SK-N-SH (cell line): ENCODE data around the gene CARMIL3.

ENCODE experiments used
- CTCF ChIP-seq: fragments of 200-600 bp; sonication (generic); IDR thresholded peaks from 2 replicates; pipeline ENCODE4 v1.6.1; 2017; ENCODE audit warnings: antibody characterized with exemption, mild to moderate bottlenecking, moderate library complexity
- EP300 ChIP-seq, 2 experiments: IDR thresholded peaks; 2 replicates each; pipeline versions ENCODE4 v1.4.0 to v1.6.1; 2012; ENCODE audit warnings: borderline replicate concordance in 1 of 2, low read depth in 1 of 2, low read length in 1 of 2
- FOXM1 ChIP-seq: IDR thresholded peaks from 2 replicates; pipeline ENCODE4 v1.4.0; 2012; ENCODE audit warnings: low read depth, mild to moderate bottlenecking
- GABPA ChIP-seq: IDR thresholded peaks from 2 replicates; pipeline ENCODE4 v1.4.0; 2012; ENCODE audit warnings: low read depth, mild to moderate bottlenecking
- MEF2A ChIP-seq: IDR thresholded peaks from 2 replicates; pipeline ENCODE4 v1.4.0; 2012; ENCODE audit warnings: low read depth, borderline replicate concordance
- NRF1 ChIP-seq: IDR thresholded peaks from 2 replicates; pipeline ENCODE4 v1.6.1; 2012; ENCODE audit warnings: low read depth, mild to moderate bottlenecking, low read length
- POLR2AphosphoS5 ChIP-seq: IDR thresholded peaks from 2 replicates; pipeline ENCODE4 v1.6.1; 2012; ENCODE audit warnings: low read depth, low read length
- RCOR1 ChIP-seq: fragments of 150-350 bp; IDR thresholded peaks from 2 replicates; pipeline ENCODE4 v1.6.1; 2017; ENCODE audit warnings: antibody characterized with exemption, low read length
- YY1 ChIP-seq: IDR thresholded peaks from 2 replicates; pipeline ENCODE4 v1.4.0; 2012; ENCODE audit warnings: low read depth, mild to moderate bottlenecking
- TF ChIP-seq, protein P1 (sequence below): IDR thresholded peaks from 2 replicates; pipeline ENCODE4; 2012

GRCh38 chr14:24071144-24071697 lies 19.4 kb downstream of the CARMIL3 start, which contains the start of gene CPNE6:
- TF ChIP-seq CTCF (no peak), GABPA (no peak), EP300 (IDR thresholded peaks at IDR 0.05; ENCODE audit: borderline replicate concordance in 1 of 2, low read depth in 1 of 2, low read length in 1 of 2) (no peak), MEF2A (no peak), YY1 (no peak), RCOR1 (no peak), POLR2AphosphoS5 (no peak), NRF1 (no peak), FOXM1 (no peak)
- TF ChIP-seq, protein P1, sequence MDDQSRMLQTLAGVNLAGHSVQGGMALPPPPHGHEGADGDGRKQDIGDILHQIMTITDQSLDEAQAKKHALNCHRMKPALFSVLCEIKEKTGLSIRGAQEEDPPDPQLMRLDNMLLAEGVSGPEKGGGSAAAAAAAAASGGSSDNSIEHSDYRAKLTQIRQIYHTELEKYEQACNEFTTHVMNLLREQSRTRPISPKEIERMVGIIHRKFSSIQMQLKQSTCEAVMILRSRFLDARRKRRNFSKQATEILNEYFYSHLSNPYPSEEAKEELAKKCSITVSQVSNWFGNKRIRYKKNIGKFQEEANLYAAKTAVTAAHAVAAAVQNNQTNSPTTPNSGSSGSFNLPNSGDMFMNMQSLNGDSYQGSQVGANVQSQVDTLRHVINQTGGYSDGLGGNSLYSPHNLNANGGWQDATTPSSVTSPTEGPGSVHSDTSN = no peak
